ENCODE data around the gene ARMH3. TPM values are rescaled to one million over a fixed set of nuclear protein-coding genes. Genes with fewer than 3 reads are reported as not detected.
A peak's percentile ranks its signal among the peaks of the same experiment; 100 is the strongest.

The ARMH3 gene
- total and polyA plus RNA-seq, 2 donors: 8.7 to 18.2 TPM

GRCh38 chr10:101974091-101974971 is 81.6 kb downstream of the ARMH3 start:
- H3K4me1 ChIP-seq (ENCODE audit: control insufficient read depth in 2 of 2, insufficient read depth in 2 of 2, low read length in 2 of 2): peaks cover 4 to 13% of the 10 kb centered on the region in 2 donors
- 84% methylated on average over 6 of the region's 6 CpGs for WGBS
- no peak for DNase-seq (ENCODE audit: low read depth in 6 of 9, low spot score in 9 of 9)
- no peak overlapping the region for H3K4me3 ChIP-seq (ENCODE audit: low read length in 2 of 2)
- H3K27ac ChIP-seq (ENCODE audit: low read depth in 1 of 2, low read length in 1 of 2): peak overlapping the region in 1 of 2 donors; percentile 14
- H3K36me3 ChIP-seq (ENCODE audit: control insufficient read depth in 2 of 2, insufficient read depth in 2 of 2, low read length in 1 of 2): peaks cover 15 to 32% of the 10 kb centered on the region in 2 donors
- H3K27me3 ChIP-seq (ENCODE audit: control insufficient read depth in 2 of 2, insufficient read depth in 1 of 2, low read length in 1 of 2): no peaks in the 10 kb centered on the region
- H3K9me3 ChIP-seq (ENCODE audit: control insufficient read depth in 2 of 2, insufficient read depth in 1 of 2, low read length in 1 of 2): no peaks in the 10 kb centered on the region

- H3K27ac ChIP-seq (ENCODE audit: low read depth in 1 of 2, low read length in 1 of 2): no peak overlapping the region
- no peak overlapping the region for H3K4me3 ChIP-seq (ENCODE audit: low read length in 2 of 2)
- no peaks in the 10 kb centered on the region for H3K9me3 ChIP-seq (ENCODE audit: control insufficient read depth in 2 of 2, insufficient read depth in 1 of 2, low read length in 1 of 2)
- H3K4me1 ChIP-seq (ENCODE audit: control insufficient read depth in 2 of 2, insufficient read depth in 2 of 2, low read length in 2 of 2): peaks cover 10 to 22% of the 10 kb centered on the region in 2 donors
- no peak for DNase-seq (ENCODE audit: low read depth in 6 of 9, low spot score in 9 of 9)
- no peaks in the 10 kb centered on the region for H3K27me3 ChIP-seq (ENCODE audit: control insufficient read depth in 2 of 2, insufficient read depth in 1 of 2, low read length in 1 of 2)
- H3K36me3 ChIP-seq (ENCODE audit: control insufficient read depth in 2 of 2, insufficient read depth in 2 of 2, low read length in 1 of 2): peaks cover 15 to 36% of the 10 kb centered on the region in 2 donors
- 97% methylated on average over 9 of the region's 9 CpGs for WGBS
Observed at GRCh38 chr10:101972761-101973160, 83.2 kb downstream of the ARMH3 start.

- DNase-seq (ENCODE audit: low read depth in 6 of 9, low spot score in 9 of 9): no peak
- Histone ChIP-seq H3K27me3 (ENCODE audit: control insufficient read depth in 2 of 2, insufficient read depth in 1 of 2, low read length in 1 of 2) (no peaks in the 10 kb centered on the region), H3K27ac (ENCODE audit: low read depth in 1 of 2, low read length in 1 of 2) (peak overlapping the region; percentile 67 to 89), H3K36me3 (ENCODE audit: control insufficient read depth in 2 of 2, insufficient read depth in 2 of 2, low read length in 1 of 2) (peaks cover 18 to 29% of the 10 kb centered on the region in 2 donors), H3K4me3 (ENCODE audit: low read length in 2 of 2) (no peak overlapping the region), H3K9me3 (ENCODE audit: control insufficient read depth in 2 of 2, insufficient read depth in 1 of 2, low read length in 1 of 2) (no peaks in the 10 kb centered on the region), H3K4me1 (ENCODE audit: control insufficient read depth in 2 of 2, insufficient read depth in 2 of 2, low read length in 2 of 2) (peaks cover 12 to 20% of the 10 kb centered on the region in 2 donors)
- WGBS: 62% methylated on average over 4 of the region's 4 CpGs
Observed at GRCh38 chr10:101969412-101969922, 86.5 kb downstream of the ARMH3 start.

- Histone ChIP-seq H3K36me3 (ENCODE audit: control insufficient read depth in 2 of 2, insufficient read depth in 2 of 2, low read length in 1 of 2) (peaks cover 13 to 27% of the 10 kb centered on the region in 2 donors), H3K4me3 (ENCODE audit: low read length in 2 of 2) (no peak overlapping the region), H3K27ac (ENCODE audit: low read depth in 1 of 2, low read length in 1 of 2) (peak overlapping the region in 1 of 2 donors; percentile 67), H3K9me3 (ENCODE audit: control insufficient read depth in 2 of 2, insufficient read depth in 1 of 2, low read length in 1 of 2) (no peaks in the 10 kb centered on the region), H3K4me1 (ENCODE audit: control insufficient read depth in 2 of 2, insufficient read depth in 2 of 2, low read length in 2 of 2) (peaks cover 12 to 15% of the 10 kb centered on the region in 2 donors), H3K27me3 (ENCODE audit: control insufficient read depth in 2 of 2, insufficient read depth in 1 of 2, low read length in 1 of 2) (no peaks in the 10 kb centered on the region)
- peak in 3 of 9 donors; percentile 9 to 39 (median 26) for DNase-seq (ENCODE audit: low read depth in 6 of 9, low spot score in 9 of 9)
- 75% methylated on average over 1 of the region's 1 CpG for WGBS
Observed at GRCh38 chr10:101968940-101969321, 87.0 kb downstream of the ARMH3 start.

GRCh38 chr10:101968286-101968939 is 87.6 kb downstream of the ARMH3 start:
- Histone ChIP-seq H3K36me3 (ENCODE audit: control insufficient read depth in 2 of 2, insufficient read depth in 2 of 2, low read length in 1 of 2) (peaks cover 13 to 27% of the 10 kb centered on the region in 2 donors), H3K4me1 (ENCODE audit: control insufficient read depth in 2 of 2, insufficient read depth in 2 of 2, low read length in 2 of 2) (peaks cover 12 to 15% of the 10 kb centered on the region in 2 donors), H3K4me3 (ENCODE audit: low read length in 2 of 2) (no peak overlapping the region), H3K9me3 (ENCODE audit: control insufficient read depth in 2 of 2, insufficient read depth in 1 of 2, low read length in 1 of 2) (no peaks in the 10 kb centered on the region), H3K27me3 (ENCODE audit: control insufficient read depth in 2 of 2, insufficient read depth in 1 of 2, low read length in 1 of 2) (no peaks in the 10 kb centered on the region), H3K27ac (ENCODE audit: low read depth in 1 of 2, low read length in 1 of 2) (peak overlapping the region; percentile 2 to 60)
- peak in 1 of 9 donors; percentile 9 for DNase-seq (ENCODE audit: low read depth in 6 of 9, low spot score in 9 of 9)
- 49% methylated on average over 2 of the region's 2 CpGs for WGBS

GRCh38 chr10:101967713-101968112 is 88.3 kb downstream of the ARMH3 start:
- H3K27me3 ChIP-seq (ENCODE audit: control insufficient read depth in 2 of 2, insufficient read depth in 1 of 2, low read length in 1 of 2): no peaks in the 10 kb centered on the region
- H3K27ac ChIP-seq (ENCODE audit: low read depth in 1 of 2, low read length in 1 of 2): no peak overlapping the region
- no peak overlapping the region for H3K4me3 ChIP-seq (ENCODE audit: low read length in 2 of 2)
- H3K4me1 ChIP-seq (ENCODE audit: control insufficient read depth in 2 of 2, insufficient read depth in 2 of 2, low read length in 2 of 2): peaks cover 12 to 15% of the 10 kb centered on the region in 2 donors
- H3K9me3 ChIP-seq (ENCODE audit: control insufficient read depth in 2 of 2, insufficient read depth in 1 of 2, low read length in 1 of 2): no peaks in the 10 kb centered on the region
- no peak for DNase-seq (ENCODE audit: low read depth in 6 of 9, low spot score in 9 of 9)
- peaks cover 12 to 24% of the 10 kb centered on the region in 2 donors for H3K36me3 ChIP-seq (ENCODE audit: control insufficient read depth in 2 of 2, insufficient read depth in 2 of 2, low read length in 1 of 2)
- WGBS: 95% methylated on average over 3 of the region's 3 CpGs

- Histone ChIP-seq H3K9me3 (ENCODE audit: control insufficient read depth in 2 of 2, insufficient read depth in 1 of 2, low read length in 1 of 2) (no peaks in the 10 kb centered on the region), H3K27me3 (ENCODE audit: control insufficient read depth in 2 of 2, insufficient read depth in 1 of 2, low read length in 1 of 2) (no peaks in the 10 kb centered on the region), H3K4me3 (ENCODE audit: low read length in 2 of 2) (no peak overlapping the region), H3K27ac (ENCODE audit: low read depth in 1 of 2, low read length in 1 of 2) (no peak overlapping the region), H3K4me1 (ENCODE audit: control insufficient read depth in 2 of 2, insufficient read depth in 2 of 2, low read length in 2 of 2) (peaks cover 12 to 15% of the 10 kb centered on the region in 2 donors), H3K36me3 (ENCODE audit: control insufficient read depth in 2 of 2, insufficient read depth in 2 of 2, low read length in 1 of 2) (peaks cover 9 to 18% of the 10 kb centered on the region in 2 donors)
- DNase-seq (ENCODE audit: low read depth in 6 of 9, low spot score in 9 of 9): no peak
- 98% methylated on average over 2 of the region's 2 CpGs for WGBS
Observed at GRCh38 chr10:101967119-101967518, 88.9 kb downstream of the ARMH3 start.

GRCh38 chr10:101965075-101965765 is 90.8 kb downstream of the ARMH3 start:
- Histone ChIP-seq H3K4me3 (ENCODE audit: low read length in 2 of 2) (no peak overlapping the region), H3K27me3 (ENCODE audit: control insufficient read depth in 2 of 2, insufficient read depth in 1 of 2, low read length in 1 of 2) (no peaks in the 10 kb centered on the region), H3K27ac (ENCODE audit: low read depth in 1 of 2, low read length in 1 of 2) (no peak overlapping the region), H3K4me1 (ENCODE audit: control insufficient read depth in 2 of 2, insufficient read depth in 2 of 2, low read length in 2 of 2) (peaks cover 12 to 15% of the 10 kb centered on the region in 2 donors), H3K36me3 (ENCODE audit: control insufficient read depth in 2 of 2, insufficient read depth in 2 of 2, low read length in 1 of 2) (peaks cover 4 to 15% of the 10 kb centered on the region in 2 donors), H3K9me3 (ENCODE audit: control insufficient read depth in 2 of 2, insufficient read depth in 1 of 2, low read length in 1 of 2) (no peaks in the 10 kb centered on the region)
- no peak for DNase-seq (ENCODE audit: low read depth in 6 of 9, low spot score in 9 of 9)
- WGBS: 88% methylated on average over 3 of the region's 3 CpGs
